GM21360 (cell line): ENCODE results near the gene TIPIN.
"Not testable (repeated sequence)": the region's sequence is repeated elsewhere in the genome, so short reads cannot be mapped to it uniquely, and the experiment has no call there.

ENCODE experiments used
- ATAC-seq: cut with Tn5 transposase; IDR thresholded peaks from one replicate; pipeline ENCODE4 v1.9.1; 2021; ENCODE audit warnings: mild to moderate bottlenecking, moderate library complexity; ENCODE audit not compliant: unreplicated experiment

The TIPIN gene, protein sequence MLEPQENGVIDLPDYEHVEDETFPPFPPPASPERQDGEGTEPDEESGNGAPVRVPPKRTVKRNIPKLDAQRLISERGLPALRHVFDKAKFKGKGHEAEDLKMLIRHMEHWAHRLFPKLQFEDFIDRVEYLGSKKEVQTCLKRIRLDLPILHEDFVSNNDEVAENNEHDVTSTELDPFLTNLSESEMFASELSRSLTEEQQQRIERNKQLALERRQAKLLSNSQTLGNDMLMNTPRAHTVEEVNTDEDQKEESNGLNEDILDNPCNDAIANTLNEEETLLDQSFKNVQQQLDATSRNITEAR

DNA sequence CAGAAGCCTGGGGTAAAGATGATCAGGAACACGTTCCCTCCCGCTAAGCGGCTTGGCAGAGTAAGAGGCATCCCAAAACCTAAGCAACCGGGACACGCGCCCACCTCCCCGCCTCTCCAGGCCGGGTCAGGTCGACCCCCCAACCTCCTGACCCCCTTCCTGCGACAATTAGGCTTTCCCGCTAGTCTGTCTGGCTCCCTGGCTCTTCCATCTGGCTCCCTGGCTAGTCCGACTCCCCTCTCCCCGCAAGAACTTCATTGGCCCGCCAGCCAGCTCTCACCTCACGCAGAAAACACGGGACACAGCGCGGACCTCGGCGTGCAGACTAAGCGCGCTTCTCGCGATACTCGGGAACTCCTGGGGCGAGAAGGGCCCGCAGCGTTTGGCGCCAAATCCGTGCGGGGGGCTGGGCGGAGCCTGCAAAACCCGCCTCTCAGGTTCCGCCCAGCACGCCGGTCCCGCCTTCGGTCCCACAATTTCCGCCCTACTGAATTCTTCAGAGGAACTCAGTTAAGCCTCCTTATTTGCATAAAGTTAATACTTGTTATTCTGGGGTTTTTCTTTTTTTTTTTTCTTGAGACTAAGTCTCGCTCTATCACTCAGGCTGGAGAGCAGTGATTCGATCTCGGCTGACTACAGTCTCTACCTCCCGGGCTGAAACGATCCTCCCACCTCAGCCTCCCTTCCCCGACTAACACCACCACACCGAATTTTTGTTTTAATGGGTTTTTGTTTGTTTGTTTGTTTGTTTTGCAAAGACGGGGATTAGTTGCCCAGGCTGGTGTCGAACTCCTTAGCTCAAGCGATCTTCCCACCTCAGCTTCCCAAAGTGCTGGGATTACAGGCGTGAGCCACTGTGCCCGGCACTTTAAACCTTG is at the start of gene TIPIN:
TSS of gene TIPIN (minus strand) at position 327 of the 878 bp plus-strand sequence. CDS start 3,738 bp downstream, outside the sequence.
- ATAC-seq = peak; percentile 85

DNA sequence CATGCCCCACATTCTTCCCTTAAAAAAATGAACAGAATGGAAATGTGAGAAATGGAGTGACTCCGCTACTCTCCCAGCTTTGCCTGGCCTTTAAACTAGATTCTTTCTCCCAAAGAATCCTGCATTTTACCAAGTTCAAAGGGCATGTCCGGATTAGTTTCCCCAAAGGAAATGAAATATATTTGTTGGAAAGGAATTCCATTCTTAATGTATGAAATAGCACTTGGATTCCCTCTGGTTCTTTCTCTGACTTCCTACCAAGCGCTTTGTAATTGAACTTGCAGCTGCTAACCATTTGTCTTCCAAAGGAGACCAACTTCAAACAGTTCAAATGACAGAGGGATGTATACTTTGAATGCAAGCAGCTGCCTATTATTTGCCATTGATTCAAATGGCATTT is 49.1 kb upstream of the TIPIN start:
- no peak for ATAC-seq

DNA sequence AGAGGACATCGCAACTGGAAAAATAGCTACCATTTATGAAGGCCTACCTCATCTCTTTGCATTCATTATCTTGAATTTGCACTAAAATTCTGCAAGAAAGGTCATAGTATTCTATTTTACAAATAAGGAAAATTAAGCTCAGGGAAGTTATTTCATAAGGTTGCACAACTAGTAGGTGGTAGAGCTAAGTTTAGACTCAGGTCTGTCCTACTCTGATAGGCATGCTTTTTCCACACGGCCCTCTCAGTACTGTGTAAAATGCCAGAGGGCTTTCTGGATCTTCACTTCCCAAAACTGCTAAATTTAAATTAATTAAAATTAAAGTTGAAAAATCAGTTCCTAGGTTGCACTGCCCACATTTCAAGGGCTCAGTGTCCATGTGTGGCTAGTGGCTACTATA is 48.5 kb upstream of the TIPIN start:
- ATAC-seq = no peak

DNA sequence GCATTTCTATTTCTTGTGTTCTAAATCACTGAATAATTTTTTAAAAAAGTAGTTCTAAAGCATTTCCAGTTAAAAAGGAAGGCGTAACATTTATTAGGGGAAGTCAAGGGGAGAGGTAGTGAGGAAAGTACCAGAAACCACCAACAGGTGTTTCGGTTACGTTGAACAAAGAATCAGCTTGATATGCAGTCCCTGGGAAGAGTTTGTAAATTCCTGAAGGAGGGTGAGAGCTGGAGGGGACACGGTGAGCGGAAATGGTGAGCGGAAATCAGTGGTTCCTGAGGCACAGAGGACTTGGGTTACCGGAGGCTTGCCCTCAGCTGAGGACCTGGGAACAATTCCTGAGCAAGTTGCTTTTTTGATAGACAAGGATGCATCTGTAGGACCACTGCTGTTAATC is 48.0 kb upstream of the TIPIN start:
- no peak for ATAC-seq

DNA sequence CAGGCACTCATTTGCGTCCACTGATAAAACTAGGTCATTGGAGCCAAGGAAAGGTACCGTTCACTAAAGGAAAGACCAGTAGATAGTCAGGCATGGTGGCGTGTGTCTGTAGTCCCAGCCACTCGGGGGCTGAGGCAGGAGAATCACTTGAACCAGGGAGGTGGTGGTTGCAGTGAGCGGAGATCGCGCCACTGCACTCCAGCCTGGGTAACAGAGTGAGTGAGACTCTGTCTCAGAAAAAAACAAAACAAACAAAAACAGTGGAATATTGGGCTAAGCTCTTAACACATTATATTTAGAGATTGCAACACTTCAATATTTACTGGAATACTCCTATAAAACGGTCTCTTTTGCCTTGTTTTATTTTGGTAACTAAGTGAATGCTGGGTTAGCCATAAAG is 47.6 kb upstream of the TIPIN start:
- ATAC-seq = no peak

DNA sequence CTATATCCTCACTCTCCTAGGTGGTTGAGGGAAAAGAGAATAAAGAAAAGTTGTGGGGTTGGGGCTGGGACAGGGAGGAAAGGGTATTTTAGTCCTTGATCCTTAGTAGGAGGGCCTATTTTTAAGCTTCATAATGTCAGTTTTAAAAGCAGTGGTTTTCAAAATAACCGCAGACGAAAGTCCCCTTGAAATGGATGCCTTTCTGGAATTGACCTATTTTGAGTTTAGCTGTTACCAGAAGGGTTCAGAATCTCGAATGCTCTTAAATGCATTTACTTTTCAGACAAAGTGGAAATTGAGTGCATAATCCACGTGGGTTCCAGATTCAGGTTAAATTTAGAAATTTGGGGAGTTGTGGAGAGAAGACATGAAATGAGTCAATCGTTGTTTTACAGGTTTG is 46.8 kb upstream of the TIPIN start:
- ATAC-seq = no peak

DNA sequence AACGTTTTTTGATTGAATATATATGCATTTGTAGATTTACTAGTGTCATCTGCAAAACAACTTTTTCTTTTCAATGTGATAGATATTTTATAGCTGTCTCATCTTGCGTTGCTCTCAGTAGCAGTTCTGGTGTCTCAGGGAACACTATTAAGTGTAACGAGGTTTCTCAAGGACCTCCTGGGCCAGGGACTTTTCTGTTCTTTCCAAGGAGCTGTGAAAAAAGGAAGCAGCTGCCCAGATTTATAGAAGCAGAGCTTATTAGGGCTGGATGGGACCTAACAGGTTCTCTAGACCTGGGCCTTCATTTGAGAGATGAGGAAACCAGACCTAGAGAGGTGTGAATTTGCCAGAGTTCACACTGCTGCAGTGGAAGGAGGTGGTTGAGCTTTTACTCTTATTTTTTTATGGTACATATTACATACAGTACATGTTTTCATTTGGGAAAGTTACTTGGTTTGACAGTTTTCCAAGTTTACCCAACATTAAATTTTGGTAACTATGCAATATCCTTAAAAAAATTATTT is 46.3 kb upstream of the TIPIN start:
- no peak for ATAC-seq

DNA sequence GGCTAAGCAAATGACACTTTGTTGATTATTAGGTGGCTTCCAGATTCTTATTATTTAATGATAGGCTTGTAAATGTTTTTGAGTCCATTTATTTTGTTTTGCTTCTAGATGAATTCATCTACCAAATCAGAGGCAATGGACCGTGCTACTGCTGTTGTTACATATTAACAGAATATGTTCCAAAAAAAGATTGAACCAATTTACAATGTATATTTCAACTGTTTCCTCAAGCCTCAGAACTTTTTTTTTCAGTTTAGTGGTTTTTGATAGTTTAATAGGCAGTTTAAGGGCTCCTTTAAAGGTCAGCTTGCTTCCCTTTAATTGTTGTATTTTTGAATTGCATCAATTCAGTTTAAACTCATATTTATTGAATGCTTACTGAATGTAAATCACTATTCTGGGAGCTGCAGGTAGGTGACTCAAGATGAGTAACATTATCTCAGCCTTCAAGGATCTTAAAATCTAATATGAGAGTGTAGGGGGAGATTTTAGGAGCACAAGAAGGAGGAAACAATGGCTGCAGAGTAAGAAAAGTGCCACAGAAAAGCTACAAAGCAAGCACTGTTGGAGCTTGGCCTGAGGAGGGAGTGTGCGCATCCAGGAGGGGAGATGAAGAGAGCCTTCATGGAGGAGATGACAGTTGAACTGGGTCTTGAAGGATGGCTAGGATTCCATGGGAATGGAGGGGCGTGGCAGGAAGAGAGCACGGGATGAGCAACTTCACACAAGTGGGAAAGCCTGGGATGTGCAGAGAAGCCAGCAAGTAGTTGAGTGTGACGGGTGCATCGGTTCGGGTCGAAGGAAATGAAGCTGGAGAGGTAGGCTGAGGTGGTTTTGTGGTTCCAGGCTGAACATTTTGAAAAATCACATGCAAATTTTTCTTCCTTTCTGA is 44.9 kb upstream of the TIPIN start:
- ATAC-seq = no peak

DNA sequence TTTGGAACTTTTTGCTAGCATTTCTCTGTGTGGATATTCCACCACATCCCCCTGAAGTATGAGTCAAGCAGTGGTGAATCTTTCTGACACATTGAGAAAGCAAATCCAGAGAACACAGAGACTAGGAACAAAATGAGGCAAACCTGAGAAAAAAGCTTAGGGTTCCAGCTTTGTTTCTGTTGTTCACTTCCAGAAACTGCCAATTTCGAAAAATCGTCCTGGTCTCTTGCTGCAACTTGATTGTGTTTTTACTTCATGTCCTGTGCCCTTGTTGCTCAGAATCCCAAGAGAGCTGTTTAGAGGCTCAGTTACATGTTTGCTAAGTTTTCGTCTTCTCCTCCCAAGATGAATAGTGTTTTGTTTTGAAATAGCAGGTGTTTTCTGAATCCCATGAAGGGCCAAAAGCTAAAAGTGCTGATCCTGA is 43.9 kb upstream of the TIPIN start:
- ATAC-seq = no peak

DNA sequence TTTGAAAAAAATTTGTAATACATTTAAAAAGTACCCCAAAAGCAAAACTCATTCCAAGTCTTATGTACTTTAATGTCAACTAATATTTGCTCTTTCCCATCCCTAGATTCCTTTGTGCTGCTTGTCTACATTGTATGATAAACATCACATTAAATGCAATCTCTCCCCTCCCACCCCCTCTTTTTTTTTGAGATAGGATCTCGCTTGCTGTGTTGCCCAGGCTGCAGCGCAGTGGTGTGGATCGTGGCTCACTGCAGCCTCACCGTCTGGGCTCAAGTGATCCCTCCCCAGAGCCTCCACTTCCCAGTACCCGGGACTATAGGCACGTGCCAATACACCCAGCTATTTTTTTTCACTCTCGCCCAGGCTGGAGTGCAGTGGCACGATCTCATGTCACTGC is 42.8 kb upstream of the TIPIN start:
- no peak for ATAC-seq

DNA sequence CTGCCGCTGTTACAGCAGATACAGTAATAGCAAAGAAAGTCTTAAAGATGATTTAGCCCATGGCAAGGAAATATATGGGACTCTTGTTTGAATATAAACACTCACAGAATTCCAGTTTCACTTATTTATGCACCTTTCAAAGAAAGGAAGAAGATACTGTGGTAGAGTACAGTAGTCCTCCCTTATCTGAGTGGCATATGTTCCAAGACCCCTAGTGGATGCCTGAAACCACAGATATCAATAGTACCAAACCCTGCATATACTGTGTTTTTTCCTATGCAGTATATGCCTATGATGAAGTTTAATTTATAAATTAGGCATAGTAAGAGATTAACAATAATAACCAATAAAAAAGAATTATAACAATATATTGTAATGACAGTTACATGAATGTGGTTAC is 38.4 kb upstream of the TIPIN start:
- no peak for ATAC-seq

DNA sequence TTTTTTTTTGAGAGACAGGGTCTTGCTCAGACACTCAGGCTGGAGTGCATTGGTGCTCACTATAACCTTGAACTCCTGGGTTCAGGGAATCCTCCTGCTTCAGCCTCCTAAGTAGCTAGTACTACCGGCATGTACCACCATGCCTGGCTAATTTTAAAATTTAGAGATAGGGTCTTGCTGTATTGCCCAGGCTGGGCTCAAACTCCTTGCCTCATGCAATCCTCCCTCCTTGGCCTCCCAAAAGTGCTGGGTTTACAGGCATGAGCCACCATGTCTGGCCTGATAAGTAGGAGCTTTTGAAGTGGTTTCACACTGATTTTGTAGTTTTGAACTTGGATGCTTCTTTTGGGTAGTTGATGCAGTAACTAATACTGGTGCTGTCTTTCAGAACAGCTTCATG is 38.0 kb upstream of the TIPIN start:
- ATAC-seq = no peak

DNA sequence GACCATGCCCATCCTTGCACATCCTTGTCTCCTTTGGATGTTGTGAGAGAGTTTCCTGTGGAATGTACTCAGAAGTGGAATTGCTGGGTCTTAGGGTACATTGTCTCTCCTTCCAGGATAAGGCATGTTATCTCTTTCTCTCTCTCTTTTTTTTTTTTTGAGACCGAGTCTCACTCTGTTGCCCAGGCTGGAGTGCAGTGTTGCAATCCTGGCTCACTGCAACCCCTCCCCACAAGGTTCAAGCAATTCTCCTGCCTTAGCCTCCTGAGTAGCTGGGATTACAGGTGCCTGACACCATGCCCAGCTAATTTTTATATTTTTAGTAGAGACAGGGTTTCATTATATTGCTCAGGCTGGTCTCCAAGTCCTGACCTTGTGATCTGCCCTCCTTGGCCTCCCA is 36.6 kb upstream of the TIPIN start:
- ATAC-seq = not testable (repeated sequence)

DNA sequence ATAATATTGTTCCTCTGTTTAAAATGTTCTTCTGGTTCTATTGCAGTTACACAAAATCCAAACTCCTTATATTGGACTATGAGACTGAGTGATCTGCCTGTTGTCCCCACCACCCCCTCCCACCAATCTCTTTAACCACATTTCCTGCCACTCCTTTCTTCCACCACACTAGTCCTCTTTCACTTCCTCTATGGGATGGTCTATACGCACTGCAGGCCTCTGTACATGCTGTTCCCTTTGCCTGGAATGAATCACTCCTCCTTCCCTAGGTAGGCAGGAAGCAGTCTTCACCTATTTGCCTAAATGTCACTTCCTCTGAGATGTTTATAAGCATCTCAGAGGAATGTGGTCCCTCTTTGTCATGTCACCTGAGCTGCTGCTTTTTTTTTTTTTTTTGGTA is 34.2 kb upstream of the TIPIN start:
- no peak for ATAC-seq

DNA sequence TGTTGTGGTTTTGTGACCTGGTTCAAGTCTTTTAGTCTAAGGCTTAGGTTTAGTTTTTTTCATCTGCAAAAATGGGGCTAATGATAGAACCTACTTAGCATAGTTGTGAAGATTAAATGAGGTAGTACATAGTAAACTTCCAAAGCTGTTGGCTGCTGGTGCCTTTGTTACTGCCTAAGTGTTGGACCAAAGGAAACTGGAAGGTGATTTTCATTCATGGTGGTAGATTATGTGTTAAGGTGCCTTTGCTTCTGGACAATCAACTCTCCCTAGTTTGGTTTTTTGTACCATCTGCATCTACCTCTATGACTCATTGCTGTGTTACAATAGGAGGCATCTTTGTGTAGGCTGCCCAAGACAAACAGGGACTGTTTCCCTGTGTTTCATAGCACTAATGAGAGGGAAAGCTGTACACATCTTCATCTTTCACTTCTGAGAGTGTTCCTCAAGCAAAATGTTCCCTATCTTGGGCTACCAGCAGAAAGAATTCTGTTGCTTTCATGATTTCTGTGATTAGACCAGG is 33.4 kb upstream of the TIPIN start:
- ATAC-seq = no peak

DNA sequence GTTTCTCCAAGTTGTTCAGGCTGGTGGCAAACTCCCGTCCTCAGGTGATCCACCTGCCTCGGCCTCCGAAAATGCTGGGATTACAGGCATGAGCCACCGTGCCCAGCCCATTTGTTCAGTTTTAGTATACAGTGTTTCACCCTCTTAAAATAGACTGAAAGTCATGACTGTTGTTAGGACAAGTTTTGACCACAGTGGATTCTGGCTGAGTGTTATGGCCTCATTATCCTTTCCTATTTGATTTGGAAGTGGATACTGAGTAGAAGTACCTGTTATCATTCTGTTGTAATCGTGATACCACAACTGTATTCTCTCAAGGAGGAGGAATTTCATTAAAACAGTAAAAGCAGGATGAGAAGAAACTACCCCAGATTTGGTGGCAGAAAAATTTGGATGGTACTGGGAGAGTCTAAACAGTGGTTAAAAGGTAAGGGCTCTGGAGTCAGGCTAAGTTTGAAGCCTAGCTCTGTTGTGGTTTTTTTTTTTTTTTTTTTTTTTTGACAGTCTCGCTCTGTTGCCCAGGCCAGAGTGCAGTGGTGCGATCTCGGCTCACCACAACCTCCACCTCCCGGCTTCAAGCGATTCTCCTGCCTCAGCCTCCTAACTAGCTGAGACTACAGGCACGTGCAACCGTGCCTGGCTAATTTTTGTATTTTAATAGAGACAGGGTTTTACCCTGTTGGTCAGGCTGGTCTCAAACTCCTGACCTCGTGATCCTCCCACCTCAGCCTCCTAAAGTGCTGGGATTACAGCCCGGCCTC is 32.8 kb upstream of the TIPIN start:
- no peak for ATAC-seq

DNA sequence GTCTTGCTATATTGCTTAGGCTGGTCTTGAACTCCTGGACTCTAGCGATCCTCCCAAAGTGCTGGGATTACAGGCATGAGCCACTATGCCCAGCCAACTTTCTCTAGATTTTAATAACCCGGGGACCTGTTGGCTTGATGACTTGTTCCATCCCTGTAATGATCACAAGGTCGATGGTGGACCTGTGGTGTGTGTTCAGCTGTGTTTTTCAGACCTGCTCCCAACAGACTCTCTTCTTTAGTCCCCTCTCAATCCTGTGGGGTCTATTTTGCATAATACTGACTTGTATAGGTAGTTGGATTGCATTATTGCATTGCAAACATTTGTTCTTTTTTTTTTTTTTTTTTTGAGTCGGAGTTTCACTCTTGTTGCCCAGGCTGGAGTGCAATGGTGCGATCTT is 32.1 kb upstream of the TIPIN start:
- no peak for ATAC-seq

DNA sequence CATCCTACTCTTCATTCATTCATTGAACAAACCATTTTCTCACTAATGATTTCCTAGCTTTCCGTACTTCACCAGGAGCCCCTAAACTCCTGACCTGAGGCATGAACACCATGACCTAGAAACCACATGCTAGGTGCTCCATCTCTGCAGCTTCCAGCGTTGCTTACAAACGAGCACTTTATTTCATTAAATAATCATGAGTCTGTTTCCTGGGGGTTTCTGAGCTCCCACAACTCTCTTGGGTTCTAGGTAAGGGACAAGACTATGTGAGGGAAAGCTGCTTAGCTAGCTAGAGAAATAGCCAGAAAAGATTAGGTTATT is 31.5 kb upstream of the TIPIN start:
- no peak for ATAC-seq

DNA sequence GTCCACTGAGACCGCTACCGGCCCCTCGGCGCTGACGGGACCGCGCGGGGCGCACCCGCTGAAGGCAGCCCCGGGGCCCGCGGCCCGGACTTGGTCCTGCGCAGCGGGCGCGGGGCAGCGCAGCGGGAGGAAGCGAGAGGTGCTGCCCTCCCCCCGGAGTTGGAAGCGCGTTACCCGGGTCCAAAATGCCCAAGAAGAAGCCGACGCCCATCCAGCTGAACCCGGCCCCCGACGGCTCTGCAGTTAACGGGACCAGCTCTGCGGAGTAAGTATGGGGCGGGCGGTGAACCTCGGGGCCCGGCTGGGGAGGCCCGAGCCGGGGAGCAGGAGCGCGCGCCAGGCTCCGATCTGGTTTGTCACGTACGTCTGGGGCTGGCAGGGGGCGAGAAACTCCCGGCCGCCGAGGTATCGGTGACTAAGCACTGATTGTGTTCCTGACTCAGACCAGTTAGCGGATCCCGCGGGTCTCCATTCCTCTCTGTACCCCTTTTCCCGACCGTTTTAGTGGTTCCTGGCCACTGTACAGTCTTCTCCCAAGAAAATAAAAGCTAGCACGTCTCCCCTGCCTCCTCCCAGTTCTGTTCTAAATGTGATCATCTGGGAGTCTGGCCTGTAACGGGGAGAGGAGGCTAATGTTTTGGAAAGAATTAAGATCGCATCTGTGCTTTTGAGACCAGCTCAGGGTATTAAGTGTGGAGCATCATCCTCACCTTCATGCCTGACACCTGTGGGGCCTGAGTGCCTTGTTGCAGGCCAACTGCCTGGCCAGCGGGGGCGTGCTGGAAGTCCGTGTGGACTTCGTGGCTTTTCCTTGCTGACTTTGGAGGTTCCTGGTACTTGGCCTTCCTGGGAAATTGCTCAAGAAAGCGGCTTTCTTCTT is 30.9 kb upstream of the TIPIN start:
- ATAC-seq = peak; percentile 9
